Prostate gland (tissue), 2 donors: Measurements from ENCODE around the gene TAF11L11.
"Not testable (repeated sequence)": the region's sequence is repeated elsewhere in the genome, so short reads cannot be mapped to it uniquely, and the experiment has no call there.

Experiments used
- CTCF ChIP-seq, 4 experiments: fragments of 200-600 bp in 2 of 4; fragments of 450-650 bp in 2 of 4; sonication (generic) in 2 of 4; IDR thresholded peaks; 1 replicate in 3 of 4; 2 replicates in 1 of 4; pipeline ENCODE4 v1.5.1; 2016 to 2019; ENCODE audit warnings: antibody characterized with exemption in 4 of 4, mild to moderate bottlenecking in 2 of 4, moderate library complexity in 2 of 4
- POLR2A ChIP-seq: fragments of 450-650 bp; IDR thresholded peaks from one replicate; pipeline ENCODE4 v1.6.1; 2016; ENCODE audit warnings: antibody characterized with exemption, mild to moderate bottlenecking

- not testable (repeated sequence) for TF ChIP-seq CTCF (IDR thresholded peaks at IDR 0.05); POLR2A
Observed at GRCh38 chr5:17585658-17586057, 18.3 kb upstream of the TAF11L11 start, which contains the start of gene TAF11L7.
